ENCODE results near the gene GLS2.
A peak's percentile ranks its signal among the peaks of the same experiment; 100 is the strongest.

Gene GLS2

DNA sequence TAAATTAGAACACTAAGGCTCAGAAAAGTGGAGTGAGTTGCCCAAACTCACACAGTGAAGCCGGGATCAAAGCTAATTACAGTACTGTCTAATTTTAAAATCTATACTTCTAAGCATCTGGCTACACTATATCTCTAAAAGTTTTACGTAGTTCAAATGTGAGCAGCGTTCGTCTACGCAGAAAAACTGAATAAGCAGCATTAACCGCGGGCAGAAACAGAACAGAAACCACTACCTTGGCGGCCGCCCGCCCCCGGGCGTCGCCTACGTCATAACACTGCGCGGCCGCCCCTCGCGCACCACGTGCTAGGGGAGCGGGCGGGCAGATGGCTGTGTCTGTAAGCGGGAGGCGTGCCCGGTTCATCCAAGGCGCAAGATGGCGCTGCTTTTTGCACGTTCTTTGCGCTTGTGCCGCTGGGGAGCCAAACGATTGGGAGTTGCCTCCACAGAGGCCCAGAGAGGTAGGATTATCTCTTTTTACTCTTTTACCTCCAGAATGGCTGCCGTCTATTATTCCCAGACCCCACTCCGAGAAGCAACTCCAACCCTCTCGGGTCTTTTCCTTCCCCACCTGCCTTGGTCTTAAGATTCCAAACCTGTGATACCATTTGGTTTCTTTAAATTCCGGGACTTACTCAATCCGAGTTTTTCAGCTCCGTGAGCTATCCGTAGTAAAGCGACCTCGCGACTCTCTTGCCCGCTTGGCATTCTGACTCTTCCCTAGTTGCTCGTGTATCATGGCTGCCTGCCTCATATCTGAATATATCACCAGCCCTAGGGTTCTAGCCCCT is 19.6 kb downstream of the GLS2 start, which contains the start of gene SPRYD4:
Gene SPRYD4, plus strand, starts transcription at position 363 of the 791 bp plus-strand sequence. Its CDS starts 14 bp downstream, at position 377.
- H3K9ac ChIP-seq (ENCODE audit: low read depth, low read length): peak within 1 kb of the TSS; percentile 96
- peak; percentile 89 for ATAC-seq (ENCODE audit: insufficient read depth, low read depth)
- H3K27ac ChIP-seq (ENCODE audit: low read length): peak within 1 kb of the TSS; percentile 95
- peaks cover 38% of the 10 kb centered on the region for H3K79me2 ChIP-seq (ENCODE audit: insufficient read depth, low read length)
- peak; percentile 94 for DNase-seq
- peak within 1 kb of the TSS; percentile 99 for H3K4me2 ChIP-seq (ENCODE audit: insufficient read depth, low read length)
- H4K20me1 ChIP-seq (ENCODE audit: insufficient read depth, low read length): no peaks in the 10 kb centered on the region
- H3K36me3 ChIP-seq (ENCODE audit: insufficient read depth, low read length): peaks cover 22% of the 10 kb centered on the region
- H3K4me3 ChIP-seq (ENCODE audit: low read depth in 1 of 2, low read length in 2 of 2): peak within 1 kb of the TSS; percentile 91 to 97
- no peak for TF ChIP-seq EZH2 (IDR thresholded peaks at IDR 0.05; ENCODE audit: borderline replicate concordance, low read depth, low read length, severe bottlenecking)
- TF ChIP-seq, protein P1, sequence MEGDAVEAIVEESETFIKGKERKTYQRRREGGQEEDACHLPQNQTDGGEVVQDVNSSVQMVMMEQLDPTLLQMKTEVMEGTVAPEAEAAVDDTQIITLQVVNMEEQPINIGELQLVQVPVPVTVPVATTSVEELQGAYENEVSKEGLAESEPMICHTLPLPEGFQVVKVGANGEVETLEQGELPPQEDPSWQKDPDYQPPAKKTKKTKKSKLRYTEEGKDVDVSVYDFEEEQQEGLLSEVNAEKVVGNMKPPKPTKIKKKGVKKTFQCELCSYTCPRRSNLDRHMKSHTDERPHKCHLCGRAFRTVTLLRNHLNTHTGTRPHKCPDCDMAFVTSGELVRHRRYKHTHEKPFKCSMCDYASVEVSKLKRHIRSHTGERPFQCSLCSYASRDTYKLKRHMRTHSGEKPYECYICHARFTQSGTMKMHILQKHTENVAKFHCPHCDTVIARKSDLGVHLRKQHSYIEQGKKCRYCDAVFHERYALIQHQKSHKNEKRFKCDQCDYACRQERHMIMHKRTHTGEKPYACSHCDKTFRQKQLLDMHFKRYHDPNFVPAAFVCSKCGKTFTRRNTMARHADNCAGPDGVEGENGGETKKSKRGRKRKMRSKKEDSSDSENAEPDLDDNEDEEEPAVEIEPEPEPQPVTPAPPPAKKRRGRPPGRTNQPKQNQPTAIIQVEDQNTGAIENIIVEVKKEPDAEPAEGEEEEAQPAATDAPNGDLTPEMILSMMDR (IDR thresholded peaks at IDR 0.05; ENCODE audit: borderline replicate concordance, extremely low read depth, low read length, poor library complexity, severe bottlenecking): peak; percentile 70
- peaks cover 40% of the 10 kb centered on the region for H3K4me1 ChIP-seq (ENCODE audit: insufficient read depth, low read length)
- no peaks in the 10 kb centered on the region for H3K27me3 ChIP-seq (ENCODE audit: insufficient read depth, low read length, poor library complexity)
- no peaks in the 10 kb centered on the region for H3K9me3 ChIP-seq (ENCODE audit: insufficient read depth, low read length, severe bottlenecking)
- peak within 1 kb of the TSS; percentile 100 for H2AFZ ChIP-seq (ENCODE audit: low read depth, low read length)

DNA sequence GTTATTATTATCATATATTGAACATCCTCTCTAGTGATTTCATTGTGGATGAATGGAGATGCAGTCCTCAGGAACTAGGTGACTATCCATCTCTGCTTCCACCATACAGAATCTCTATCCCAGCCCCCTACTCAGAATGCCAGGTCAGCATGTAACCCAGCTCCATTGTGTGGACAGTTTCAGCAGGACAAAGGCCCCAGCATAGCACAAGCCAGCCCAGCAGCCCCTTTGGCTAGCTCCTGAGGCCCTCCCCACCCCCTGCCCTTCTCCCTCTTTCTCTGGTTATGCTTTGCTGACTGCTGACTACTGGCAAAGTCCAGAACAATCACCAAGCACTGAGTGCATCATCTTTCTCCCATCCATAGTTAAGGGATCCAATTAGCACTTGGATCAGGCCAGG is 25.4 kb downstream of the GLS2 start:
- DNase-seq (no peak), ATAC-seq (ENCODE audit: insufficient read depth, low read depth) (no peak)
- peak overlapping the region; percentile 24; the same call in 1 of the 2 replicates for H2AFZ ChIP-seq (ENCODE audit: low read depth, low read length)
- peaks cover 10% of the 10 kb centered on the region for H3K4me1 ChIP-seq (ENCODE audit: insufficient read depth, low read length)
- H3K27me3 ChIP-seq (ENCODE audit: insufficient read depth, low read length, poor library complexity): no peaks in the 10 kb centered on the region
- no peak overlapping the region for H3K4me3 ChIP-seq (ENCODE audit: low read depth in 1 of 2, low read length in 2 of 2)
- H3K36me3 ChIP-seq (ENCODE audit: insufficient read depth, low read length): no peaks in the 10 kb centered on the region
- H4K20me1 ChIP-seq (ENCODE audit: insufficient read depth, low read length): no peaks in the 10 kb centered on the region
- no peak overlapping the region; the same call in 1 of the 2 replicates for H3K9ac ChIP-seq (ENCODE audit: low read depth, low read length)
- no peak overlapping the region for H3K4me2 ChIP-seq (ENCODE audit: insufficient read depth, low read length)
- H3K27ac ChIP-seq (ENCODE audit: low read length): no peak overlapping the region
- TF ChIP-seq EZH2 (IDR thresholded peaks at IDR 0.05; ENCODE audit: borderline replicate concordance, low read depth, low read length, severe bottlenecking): no peak
- TF ChIP-seq, protein P1 (IDR thresholded peaks at IDR 0.05; ENCODE audit: borderline replicate concordance, extremely low read depth, low read length, poor library complexity, severe bottlenecking): no peak
- no peaks in the 10 kb centered on the region for H3K9me3 ChIP-seq (ENCODE audit: insufficient read depth, low read length, severe bottlenecking)
- no peaks in the 10 kb centered on the region for H3K79me2 ChIP-seq (ENCODE audit: insufficient read depth, low read length)

DNA sequence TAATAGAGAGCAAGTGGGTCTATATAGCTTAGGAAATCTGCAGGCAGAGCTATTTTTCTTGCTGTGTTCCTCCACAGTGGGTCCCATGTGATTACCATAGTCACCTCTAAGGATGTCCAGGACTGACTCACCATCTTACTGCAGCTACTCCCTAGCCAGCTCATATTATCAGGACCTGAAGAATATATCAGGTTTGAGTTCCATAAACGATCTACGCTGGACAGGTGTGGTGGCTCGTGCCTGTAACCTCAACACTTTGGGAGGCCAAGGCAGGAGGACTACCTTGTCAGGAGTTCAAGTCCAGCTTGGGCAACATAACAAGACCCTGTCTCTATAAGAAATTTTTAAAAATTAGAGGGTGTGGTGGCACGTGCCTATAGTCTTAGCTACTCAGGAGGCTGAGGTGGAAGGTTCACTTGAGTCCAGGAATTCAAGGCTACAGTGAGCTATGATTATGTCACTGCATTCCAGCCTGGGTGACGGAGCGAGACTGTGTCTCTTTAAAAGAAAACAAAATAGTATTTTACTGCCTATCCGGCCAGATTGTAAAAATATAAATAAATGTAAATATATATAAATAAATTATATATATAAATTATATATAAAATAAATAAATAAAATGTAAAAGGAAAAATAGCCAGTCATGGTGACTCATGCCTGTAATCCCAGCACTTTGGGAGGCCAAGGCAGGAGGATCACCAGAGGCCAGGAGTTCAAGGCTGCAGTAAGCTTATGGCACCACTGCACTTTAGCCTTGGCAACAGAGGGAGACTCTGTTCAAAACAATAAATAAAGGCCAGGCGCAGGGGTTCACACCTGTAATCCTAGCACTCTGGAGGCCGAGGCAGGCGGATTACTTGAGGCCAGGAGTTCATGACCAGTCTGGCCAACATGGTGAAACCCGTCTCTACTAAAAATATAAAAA is 26.5 kb downstream of the GLS2 start:
- Histone ChIP-seq H3K27me3 (ENCODE audit: insufficient read depth, low read length, poor library complexity) (no peaks in the 10 kb centered on the region), H3K9ac (ENCODE audit: low read depth, low read length) (no peak overlapping the region), H3K4me2 (ENCODE audit: insufficient read depth, low read length) (no peak overlapping the region), H2AFZ (ENCODE audit: low read depth, low read length) (no peak overlapping the region), H3K4me3 (ENCODE audit: low read depth in 1 of 2, low read length in 2 of 2) (no peak overlapping the region), H3K79me2 (ENCODE audit: insufficient read depth, low read length) (no peaks in the 10 kb centered on the region), H3K4me1 (ENCODE audit: insufficient read depth, low read length) (peaks cover 5% of the 10 kb centered on the region), H3K9me3 (ENCODE audit: insufficient read depth, low read length, severe bottlenecking) (no peaks in the 10 kb centered on the region), H3K36me3 (ENCODE audit: insufficient read depth, low read length) (no peaks in the 10 kb centered on the region), H3K27ac (ENCODE audit: low read length) (no peak overlapping the region), H4K20me1 (ENCODE audit: insufficient read depth, low read length) (no peaks in the 10 kb centered on the region)
- ATAC-seq (ENCODE audit: insufficient read depth, low read depth) (no peak), DNase-seq (no peak)
- TF ChIP-seq EZH2 (IDR thresholded peaks at IDR 0.05; ENCODE audit: borderline replicate concordance, low read depth, low read length, severe bottlenecking): no peak
- TF ChIP-seq, protein P1 (IDR thresholded peaks at IDR 0.05; ENCODE audit: borderline replicate concordance, extremely low read depth, low read length, poor library complexity, severe bottlenecking): no peak
